Activated naive CD4-positive, alpha-beta T cell treated with anti-CD3 and anti-CD28 coated beads, Interleukin-2, amount 50 U/mL, for 24 hours (primary cell): Measurements from ENCODE around the gene TMEM62.

Source experiments
- H3K27ac Mint-ChIP-seq: one replicate; pipeline ENCODE4 v1.8.0; 2021; ENCODE audit warnings: mild to moderate bottlenecking, mixed read lengths
- H3K27me3 Mint-ChIP-seq: one replicate; pipeline ENCODE4 v1.8.0; 2021; ENCODE audit warnings: mixed read lengths
- H3K36me3 Mint-ChIP-seq: one replicate; pipeline ENCODE4 v1.8.0; 2021; ENCODE audit warnings: mixed read lengths
- H3K4me1 Mint-ChIP-seq: one replicate; pipeline ENCODE4 v1.8.0; 2021; ENCODE audit warnings: mixed read lengths
- H3K4me3 Mint-ChIP-seq: one replicate; pipeline ENCODE4 v1.8.0; 2021; ENCODE audit warnings: mild to moderate bottlenecking, mixed read lengths
- H3K9me3 Mint-ChIP-seq: one replicate; pipeline ENCODE4 v1.8.0; 2021; ENCODE audit warnings: mixed read lengths

The TMEM62 gene

DNA sequence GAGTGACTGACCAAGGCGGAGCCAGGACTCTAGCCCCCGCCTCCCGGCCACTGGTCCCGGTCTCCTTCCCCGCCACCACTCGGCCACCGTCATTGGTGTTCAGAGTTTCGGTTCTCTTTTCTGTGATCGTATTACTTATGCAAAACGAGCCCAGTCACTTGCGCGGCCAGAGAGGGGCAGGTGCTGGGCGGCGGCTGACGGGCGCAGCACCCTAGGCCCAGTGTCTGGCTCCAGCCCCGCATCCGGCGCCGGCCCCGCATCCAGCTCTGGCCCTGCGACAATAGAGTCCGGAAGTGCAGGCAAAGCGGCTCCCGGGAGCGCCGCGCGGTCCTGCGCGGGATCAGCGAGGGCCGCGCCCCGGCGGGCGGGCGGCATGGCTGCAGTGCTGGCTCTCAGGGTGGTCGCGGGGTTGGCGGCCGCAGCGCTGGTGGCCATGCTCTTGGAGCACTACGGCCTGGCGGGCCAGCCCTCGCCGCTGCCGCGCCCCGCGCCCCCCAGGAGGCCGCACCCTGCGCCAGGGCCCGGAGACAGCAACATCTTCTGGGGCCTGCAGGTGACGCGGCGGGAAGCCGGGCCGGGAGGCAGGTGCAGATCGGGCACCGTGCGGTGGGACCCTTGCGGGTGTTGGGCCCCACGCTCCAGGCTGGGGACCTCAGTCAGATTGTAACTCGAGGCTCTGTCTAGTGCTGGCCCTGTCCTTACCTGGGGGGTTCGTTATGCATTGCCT, at the start of gene TMEM62:
TSS of gene TMEM62 (plus strand) at position 157 of the 727 bp plus-strand sequence. CDS start at position 374, 217 bp downstream.
- Mint-ChIP-seq H3K4me3 (peak within 1 kb of the TSS; percentile 90), H3K36me3 (peaks cover 8% of the 10 kb centered on the region), H3K9me3 (peaks cover 4% of the 10 kb centered on the region), H3K27me3 (peaks cover 1% of the 10 kb centered on the region), H3K27ac (peak within 1 kb of the TSS; percentile 93), H3K4me1 (peaks cover 22% of the 10 kb centered on the region)

DNA sequence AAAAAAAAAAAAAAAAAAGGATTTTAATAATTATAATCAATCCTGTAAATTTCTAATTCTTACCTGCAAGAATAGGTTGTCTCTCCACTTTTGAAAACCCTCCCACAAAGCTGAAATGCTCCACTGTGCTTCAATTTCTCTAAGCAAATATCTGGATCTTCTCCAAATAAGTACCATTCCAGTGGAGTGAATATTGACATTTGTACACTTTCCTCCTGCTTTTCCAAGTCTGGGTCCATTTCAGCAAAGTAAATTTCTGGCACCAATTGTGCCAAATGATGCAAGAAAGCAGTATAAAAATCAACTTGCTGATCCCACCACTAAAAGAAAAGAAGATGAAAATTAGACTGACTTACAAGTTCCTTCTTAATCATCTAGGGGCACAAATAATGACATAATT, 47.5 kb upstream of the TMEM62 start:
- no peaks in the 10 kb centered on the region for H3K9me3 Mint-ChIP-seq
- H3K4me1 Mint-ChIP-seq = peaks cover 29% of the 10 kb centered on the region
- no peak overlapping the region for H3K4me3 Mint-ChIP-seq
- H3K27me3 Mint-ChIP-seq = no peaks in the 10 kb centered on the region
- no peak overlapping the region for H3K27ac Mint-ChIP-seq
- peaks cover 16% of the 10 kb centered on the region for H3K36me3 Mint-ChIP-seq

DNA sequence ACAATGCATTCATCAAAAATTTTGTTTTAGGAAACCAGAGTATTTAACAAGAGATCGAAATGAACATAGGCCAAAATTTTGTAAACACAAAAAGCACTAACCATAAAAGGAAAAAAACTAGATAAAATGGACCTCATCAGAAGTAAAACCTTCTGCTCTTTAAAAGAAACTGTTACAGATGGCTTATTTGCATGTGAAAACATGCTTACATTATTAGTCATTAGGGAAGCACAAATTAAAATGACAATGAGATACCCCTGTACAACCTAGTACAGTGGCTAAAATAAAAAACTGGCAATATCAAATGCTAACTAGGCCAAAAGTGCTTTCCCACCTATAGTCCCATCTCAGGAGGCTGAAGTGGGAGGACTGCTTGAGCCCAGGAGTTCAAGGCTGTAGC, 46.8 kb upstream of the TMEM62 start:
- H3K4me3 Mint-ChIP-seq = no peak overlapping the region
- H3K36me3 Mint-ChIP-seq = peaks cover 16% of the 10 kb centered on the region
- no peaks in the 10 kb centered on the region for H3K9me3 Mint-ChIP-seq
- H3K27me3 Mint-ChIP-seq = no peaks in the 10 kb centered on the region
- H3K4me1 Mint-ChIP-seq = peaks cover 29% of the 10 kb centered on the region
- no peak overlapping the region for H3K27ac Mint-ChIP-seq

DNA sequence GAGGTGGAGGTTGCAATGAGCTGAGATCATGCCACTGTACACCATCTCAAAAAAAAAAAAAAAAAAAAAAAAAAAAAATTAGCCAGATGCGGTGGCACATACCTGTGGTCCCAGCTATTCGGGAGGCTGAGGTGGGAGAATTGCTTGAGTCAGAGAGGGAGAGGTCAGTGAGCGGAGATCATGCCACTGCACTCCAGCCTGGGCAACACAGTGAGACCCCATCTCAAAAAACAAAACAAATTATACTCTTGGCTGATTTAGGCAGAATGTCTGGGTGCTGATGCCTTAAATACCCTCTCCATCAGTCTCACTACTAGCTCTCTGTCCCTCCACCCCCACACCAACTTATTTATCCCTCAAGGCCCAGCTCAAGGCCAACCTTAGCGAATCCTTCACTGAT, 41.5 kb upstream of the TMEM62 start:
- Mint-ChIP-seq H3K27ac (no peak overlapping the region), H3K4me1 (peaks cover 54% of the 10 kb centered on the region), H3K36me3 (peaks cover 20% of the 10 kb centered on the region), H3K4me3 (no peak overlapping the region), H3K9me3 (no peaks in the 10 kb centered on the region), H3K27me3 (no peaks in the 10 kb centered on the region)

- Mint-ChIP-seq H3K27me3 (no peaks in the 10 kb centered on the region), H3K4me1 (peaks cover 61% of the 10 kb centered on the region), H3K36me3 (peaks cover 21% of the 10 kb centered on the region), H3K4me3 (no peak overlapping the region), H3K9me3 (no peaks in the 10 kb centered on the region), H3K27ac (no peak overlapping the region)
Measured at GRCh38 chr15:43093026-43093425, 40.4 kb upstream of the TMEM62 start.

GRCh38 chr15:43094416-43095030, 38.9 kb upstream of the TMEM62 start:
- Mint-ChIP-seq H3K4me3 (no peak overlapping the region), H3K27ac (no peak overlapping the region), H3K4me1 (peaks cover 64% of the 10 kb centered on the region), H3K36me3 (peaks cover 22% of the 10 kb centered on the region), H3K9me3 (no peaks in the 10 kb centered on the region), H3K27me3 (no peaks in the 10 kb centered on the region)

- Mint-ChIP-seq H3K4me3 (no peak overlapping the region), H3K9me3 (no peaks in the 10 kb centered on the region), H3K27ac (no peak overlapping the region), H3K36me3 (peaks cover 24% of the 10 kb centered on the region), H3K27me3 (no peaks in the 10 kb centered on the region), H3K4me1 (peaks cover 65% of the 10 kb centered on the region)
Measured at GRCh38 chr15:43095243-43095642, 38.1 kb upstream of the TMEM62 start.

DNA sequence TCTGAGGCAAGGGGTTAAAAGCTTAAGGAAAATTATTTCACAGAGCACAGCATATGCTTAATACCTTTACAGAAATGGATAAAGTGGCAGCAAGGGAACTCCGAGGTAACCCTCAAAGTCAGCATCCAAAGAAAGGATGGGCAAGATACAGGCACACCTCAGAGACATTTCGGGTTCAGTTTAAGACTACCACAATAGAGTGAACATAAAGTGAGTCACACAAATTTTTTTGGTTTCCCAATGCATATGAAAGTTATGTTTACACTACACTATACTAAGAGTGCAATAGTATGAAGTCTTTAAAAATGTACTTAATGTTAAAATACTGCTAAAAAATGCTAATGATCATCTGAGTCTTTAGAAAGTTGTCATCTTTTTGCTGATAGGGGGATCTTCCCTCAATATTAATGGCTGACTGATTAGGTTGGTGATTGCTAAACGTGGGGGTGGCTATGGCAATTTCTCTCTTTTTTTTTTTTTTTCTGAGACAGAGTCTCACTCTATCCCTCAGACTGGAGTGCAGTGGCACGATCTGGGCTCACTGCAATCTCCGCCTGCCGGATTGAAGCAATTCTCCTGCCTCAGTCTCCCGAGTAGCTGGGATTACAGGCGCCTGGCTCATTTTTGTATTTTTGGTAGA, 37.6 kb upstream of the TMEM62 start:
- H3K27me3 Mint-ChIP-seq = no peaks in the 10 kb centered on the region
- H3K4me3 Mint-ChIP-seq = no peak overlapping the region
- peaks cover 27% of the 10 kb centered on the region for H3K36me3 Mint-ChIP-seq
- H3K27ac Mint-ChIP-seq = no peak overlapping the region
- H3K9me3 Mint-ChIP-seq = no peaks in the 10 kb centered on the region
- H3K4me1 Mint-ChIP-seq = peaks cover 66% of the 10 kb centered on the region

DNA sequence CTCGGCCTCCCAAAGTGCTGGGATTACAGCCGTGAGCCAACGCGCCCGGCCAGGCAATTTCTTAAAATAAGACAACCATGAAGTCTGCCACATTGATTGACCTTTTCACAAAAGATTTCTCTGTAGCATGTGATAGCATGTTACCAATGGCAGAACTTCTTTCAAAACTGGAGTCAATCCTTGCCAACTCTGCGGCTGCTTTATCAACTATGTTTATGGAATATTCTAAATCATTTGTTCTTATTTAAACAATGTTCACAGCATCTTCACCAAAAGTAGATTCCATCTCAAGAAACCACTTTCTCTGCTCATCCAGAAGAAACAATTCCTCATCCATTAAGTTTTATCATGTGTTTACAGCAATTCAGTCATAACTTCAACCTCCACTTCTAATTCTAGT, 37.0 kb upstream of the TMEM62 start:
- no peaks in the 10 kb centered on the region for H3K27me3 Mint-ChIP-seq
- peaks cover 72% of the 10 kb centered on the region for H3K4me1 Mint-ChIP-seq
- no peak overlapping the region for H3K4me3 Mint-ChIP-seq
- H3K36me3 Mint-ChIP-seq = peaks cover 30% of the 10 kb centered on the region
- no peak overlapping the region for H3K27ac Mint-ChIP-seq
- H3K9me3 Mint-ChIP-seq = no peaks in the 10 kb centered on the region

GRCh38 chr15:43099105-43099845, 34.1 kb upstream of the TMEM62 start:
- peaks cover 38% of the 10 kb centered on the region for H3K36me3 Mint-ChIP-seq
- H3K4me1 Mint-ChIP-seq = peaks cover 85% of the 10 kb centered on the region
- H3K9me3 Mint-ChIP-seq = no peaks in the 10 kb centered on the region
- H3K4me3 Mint-ChIP-seq = no peak overlapping the region
- H3K27ac Mint-ChIP-seq = no peak overlapping the region
- no peaks in the 10 kb centered on the region for H3K27me3 Mint-ChIP-seq

GRCh38 chr15:43100971-43101370, 32.4 kb upstream of the TMEM62 start:
- peak overlapping the region; percentile 51 for H3K4me3 Mint-ChIP-seq
- peaks cover 79% of the 10 kb centered on the region for H3K4me1 Mint-ChIP-seq
- H3K27me3 Mint-ChIP-seq = no peaks in the 10 kb centered on the region
- H3K27ac Mint-ChIP-seq = no peak overlapping the region
- no peaks in the 10 kb centered on the region for H3K9me3 Mint-ChIP-seq
- H3K36me3 Mint-ChIP-seq = peaks cover 32% of the 10 kb centered on the region

- no peak overlapping the region for H3K4me3 Mint-ChIP-seq
- H3K36me3 Mint-ChIP-seq = peaks cover 28% of the 10 kb centered on the region
- H3K9me3 Mint-ChIP-seq = no peaks in the 10 kb centered on the region
- H3K27ac Mint-ChIP-seq = no peak overlapping the region
- H3K4me1 Mint-ChIP-seq = peaks cover 74% of the 10 kb centered on the region
- H3K27me3 Mint-ChIP-seq = no peaks in the 10 kb centered on the region
Measured at GRCh38 chr15:43102187-43102586, 31.2 kb upstream of the TMEM62 start.

- H3K4me3 Mint-ChIP-seq = peak overlapping the region; percentile 81
- peak overlapping the region; percentile 55 for H3K27ac Mint-ChIP-seq
- peaks cover 59% of the 10 kb centered on the region for H3K4me1 Mint-ChIP-seq
- H3K27me3 Mint-ChIP-seq = no peaks in the 10 kb centered on the region
- peaks cover 25% of the 10 kb centered on the region for H3K36me3 Mint-ChIP-seq
- no peaks in the 10 kb centered on the region for H3K9me3 Mint-ChIP-seq
Measured at GRCh38 chr15:43103907-43104306, 29.5 kb upstream of the TMEM62 start.

DNA sequence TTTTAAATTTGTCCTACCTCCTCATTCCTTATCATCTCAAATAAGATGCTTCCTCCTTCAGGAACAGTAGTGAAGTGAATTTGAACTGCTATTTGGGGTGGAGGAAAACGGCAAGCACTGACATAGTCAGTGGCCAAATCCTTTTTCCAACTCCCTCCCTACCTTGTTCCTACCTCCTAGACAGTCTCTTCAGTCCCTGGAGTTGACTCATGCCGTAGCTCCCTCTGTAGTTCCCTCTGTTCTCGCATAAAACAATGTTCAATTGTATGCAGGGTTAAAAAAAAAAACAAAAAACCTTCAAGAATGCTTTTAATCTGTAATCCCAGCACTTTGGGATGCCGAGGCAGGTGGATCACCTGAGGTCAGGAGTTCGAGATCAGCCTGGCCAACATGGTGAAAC, 29.0 kb upstream of the TMEM62 start:
- no peaks in the 10 kb centered on the region for H3K9me3 Mint-ChIP-seq
- H3K36me3 Mint-ChIP-seq = peaks cover 25% of the 10 kb centered on the region
- H3K4me3 Mint-ChIP-seq = peak overlapping the region; percentile 81
- H3K27ac Mint-ChIP-seq = no peak overlapping the region
- no peaks in the 10 kb centered on the region for H3K27me3 Mint-ChIP-seq
- H3K4me1 Mint-ChIP-seq = peaks cover 58% of the 10 kb centered on the region

DNA sequence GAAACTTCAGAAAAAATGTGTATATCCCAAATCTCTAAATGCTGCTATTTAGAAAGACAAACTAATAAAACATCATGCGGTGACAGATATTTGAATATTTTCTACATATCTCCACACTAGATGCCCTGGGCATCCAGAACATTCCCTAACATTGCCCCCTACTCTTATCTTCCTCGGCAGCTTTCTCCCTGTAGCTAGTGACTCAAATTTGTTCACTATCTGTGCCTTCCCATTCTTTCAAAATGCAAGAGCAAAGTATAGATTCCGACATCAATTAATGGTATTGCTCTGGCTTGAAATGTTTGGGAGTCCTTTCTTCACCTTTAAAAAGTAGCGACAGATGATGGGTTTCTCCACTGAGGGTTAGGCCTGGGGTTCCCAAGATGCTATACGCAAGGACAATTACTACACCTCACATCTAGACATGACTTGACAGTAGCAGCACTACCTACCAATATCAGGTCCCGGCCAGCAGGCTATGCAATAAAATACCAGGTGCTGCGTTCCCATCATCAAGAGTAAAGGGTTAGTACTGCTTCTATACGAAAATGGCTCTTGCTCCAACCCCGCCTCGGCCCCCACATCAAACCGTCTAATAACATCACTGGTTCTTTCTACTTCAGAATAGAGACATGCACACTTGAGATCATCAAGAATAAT, 28.2 kb upstream of the TMEM62 start:
- peak overlapping the region; percentile 95 for H3K4me3 Mint-ChIP-seq
- peaks cover 21% of the 10 kb centered on the region for H3K36me3 Mint-ChIP-seq
- peaks cover 52% of the 10 kb centered on the region for H3K4me1 Mint-ChIP-seq
- H3K9me3 Mint-ChIP-seq = no peaks in the 10 kb centered on the region
- peak overlapping the region; percentile 90 for H3K27ac Mint-ChIP-seq
- H3K27me3 Mint-ChIP-seq = no peaks in the 10 kb centered on the region
